GM21381 (cell line): ENCODE measurements around the gene ZYX.

ENCODE experiments used
- ATAC-seq: cut with Tn5 transposase; IDR thresholded peaks from one replicate; pipeline ENCODE4 v1.9.1; 2021; ENCODE audit warnings: mild to moderate bottlenecking, moderate library complexity; ENCODE audit not compliant: unreplicated experiment

Gene ZYX, protein sequence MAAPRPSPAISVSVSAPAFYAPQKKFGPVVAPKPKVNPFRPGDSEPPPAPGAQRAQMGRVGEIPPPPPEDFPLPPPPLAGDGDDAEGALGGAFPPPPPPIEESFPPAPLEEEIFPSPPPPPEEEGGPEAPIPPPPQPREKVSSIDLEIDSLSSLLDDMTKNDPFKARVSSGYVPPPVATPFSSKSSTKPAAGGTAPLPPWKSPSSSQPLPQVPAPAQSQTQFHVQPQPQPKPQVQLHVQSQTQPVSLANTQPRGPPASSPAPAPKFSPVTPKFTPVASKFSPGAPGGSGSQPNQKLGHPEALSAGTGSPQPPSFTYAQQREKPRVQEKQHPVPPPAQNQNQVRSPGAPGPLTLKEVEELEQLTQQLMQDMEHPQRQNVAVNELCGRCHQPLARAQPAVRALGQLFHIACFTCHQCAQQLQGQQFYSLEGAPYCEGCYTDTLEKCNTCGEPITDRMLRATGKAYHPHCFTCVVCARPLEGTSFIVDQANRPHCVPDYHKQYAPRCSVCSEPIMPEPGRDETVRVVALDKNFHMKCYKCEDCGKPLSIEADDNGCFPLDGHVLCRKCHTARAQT

DNA sequence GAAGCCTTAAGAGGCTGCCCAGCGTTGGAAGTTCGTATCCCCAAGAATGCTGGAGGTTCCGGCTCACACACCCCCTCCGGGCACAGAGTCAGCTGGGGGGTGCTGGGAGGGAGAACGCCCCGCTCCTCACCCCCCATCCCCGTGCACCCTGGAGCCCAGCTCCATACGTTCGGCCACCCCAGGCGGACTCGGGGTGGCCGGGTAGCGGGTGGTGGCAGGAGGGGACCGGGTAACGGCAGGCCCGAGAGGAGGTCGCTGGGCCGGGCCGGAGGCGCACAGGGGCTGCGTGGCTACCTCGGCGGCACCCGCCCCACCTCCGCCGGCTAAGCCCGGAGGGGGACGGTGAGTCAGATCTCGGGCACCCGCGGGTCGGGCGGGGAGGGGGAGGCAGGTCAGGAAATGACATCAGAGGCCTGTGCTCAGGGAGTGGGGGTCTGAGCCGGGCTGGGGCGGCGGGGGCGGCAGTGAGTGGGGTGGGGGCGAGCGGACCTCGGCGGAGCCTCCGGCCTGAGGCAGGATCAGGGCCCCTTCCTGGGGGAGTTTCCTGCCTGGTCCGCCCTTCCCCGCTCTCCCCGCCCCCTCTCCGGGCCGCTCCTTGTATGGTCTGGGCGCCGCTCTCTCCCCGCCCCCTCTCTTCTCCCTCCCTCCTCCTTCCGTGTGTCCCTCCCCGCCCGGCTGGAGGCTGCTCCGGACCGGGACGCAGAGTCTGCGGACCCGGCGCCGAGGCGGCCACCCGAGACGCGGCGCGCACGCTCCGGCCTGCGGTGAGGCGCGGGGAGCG lies at the start of gene ZYX:
Gene ZYX, plus strand, starts transcription at position 700 of the 781 bp plus-strand sequence. CDS start 227 bp downstream, outside the sequence.
- peak; percentile 73 for ATAC-seq

DNA sequence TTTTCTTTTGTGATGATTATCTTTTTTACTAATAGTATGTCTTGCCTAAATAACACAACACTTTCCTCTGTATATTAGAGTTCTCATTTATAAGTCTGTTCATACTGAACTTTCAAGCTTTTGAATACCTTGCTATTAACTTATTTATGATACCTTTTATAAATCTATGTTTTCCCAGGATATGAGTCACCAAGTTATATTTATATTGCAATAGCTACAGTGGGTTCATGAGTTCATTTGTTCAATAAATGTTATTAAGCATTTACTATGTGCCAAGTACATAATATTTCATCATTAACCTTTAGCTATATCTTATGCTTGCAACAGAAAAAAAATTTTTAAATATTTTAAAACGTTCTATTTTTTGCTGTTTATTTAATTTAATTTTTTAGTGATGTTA lies 46.9 kb upstream of the ZYX start:
- ATAC-seq = no peak

DNA sequence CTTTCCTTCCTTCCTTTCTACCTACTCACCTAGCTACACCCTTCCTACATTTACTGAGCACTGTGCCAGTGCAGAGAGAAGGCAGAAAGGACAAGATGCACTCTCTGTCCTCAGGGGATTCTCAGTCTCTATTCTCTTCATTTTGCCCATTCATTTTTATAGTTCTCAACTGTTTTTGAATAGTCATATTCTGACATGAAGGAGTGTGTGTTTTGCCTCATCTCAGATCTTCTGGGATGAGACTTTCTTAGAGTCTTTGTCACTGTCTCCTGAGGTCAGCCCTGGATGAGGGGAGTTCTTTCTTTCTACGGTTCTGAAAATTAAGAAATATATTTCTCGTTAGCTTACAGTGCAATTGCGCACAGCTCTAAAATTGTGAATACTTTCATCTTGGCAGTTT lies 43.9 kb upstream of the ZYX start:
- no peak for ATAC-seq

DNA sequence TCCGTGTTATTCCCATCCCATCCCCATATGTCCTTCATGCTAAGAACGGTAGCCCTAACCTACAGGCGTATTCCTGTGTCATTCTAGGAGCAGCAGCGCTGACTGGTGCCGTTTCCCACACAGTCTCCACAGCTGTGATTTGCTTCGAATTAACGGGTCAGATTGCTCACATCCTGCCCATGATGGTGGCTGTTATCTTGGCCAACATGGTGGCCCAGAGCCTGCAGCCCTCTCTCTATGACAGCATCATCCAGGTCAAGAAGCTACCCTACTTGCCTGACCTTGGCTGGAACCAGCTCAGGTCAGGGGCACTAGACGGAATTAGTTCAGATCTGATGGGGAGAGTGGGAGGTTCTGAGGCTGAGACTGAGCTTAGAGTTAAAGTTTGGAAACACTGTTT lies 39.3 kb upstream of the ZYX start:
- ATAC-seq = no peak

DNA sequence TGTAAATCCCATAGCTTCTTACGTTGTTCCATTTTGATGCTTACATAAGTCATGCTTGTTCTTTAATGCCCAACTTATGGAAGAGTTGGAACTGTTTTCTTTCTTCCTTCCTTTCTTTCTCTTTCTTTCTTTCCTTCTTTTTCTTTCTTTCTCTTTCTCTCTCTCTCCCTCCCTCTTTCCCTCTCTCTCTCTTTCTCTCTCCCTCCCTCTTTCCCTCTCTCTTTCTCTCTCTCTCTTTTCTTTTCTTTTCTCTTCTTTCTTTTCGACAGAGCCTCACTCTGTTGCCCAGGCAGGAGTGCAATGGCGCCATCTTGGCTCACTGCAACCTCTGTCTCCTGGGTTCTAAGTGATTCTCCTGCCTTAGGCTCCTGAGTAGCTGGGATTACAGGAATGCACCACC lies 37.5 kb upstream of the ZYX start:
- ATAC-seq = no peak

DNA sequence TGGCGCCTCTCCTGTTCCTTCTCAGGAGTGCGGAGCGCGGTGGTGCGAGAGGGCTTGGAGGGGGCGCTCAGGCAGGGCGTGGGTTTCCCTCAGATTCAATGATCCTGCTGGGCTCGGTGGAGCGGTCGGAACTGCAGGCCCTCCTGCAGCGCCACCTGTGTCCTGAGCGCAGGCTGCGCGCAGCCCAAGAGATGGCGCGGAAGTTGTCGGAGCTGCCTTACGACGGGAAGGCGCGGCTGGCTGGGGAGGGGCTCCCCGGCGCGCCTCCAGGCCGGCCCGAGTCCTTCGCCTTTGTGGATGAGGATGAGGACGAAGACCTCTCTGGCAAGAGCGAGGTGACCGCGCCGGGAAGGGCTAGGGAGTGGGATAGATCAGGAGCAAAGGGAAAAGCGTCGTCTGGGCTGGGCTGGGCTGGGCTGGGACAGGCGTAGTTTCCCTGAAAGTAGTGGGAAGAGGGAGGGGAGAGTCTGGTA lies 35.7 kb upstream of the ZYX start:
- ATAC-seq = peak; percentile 88

DNA sequence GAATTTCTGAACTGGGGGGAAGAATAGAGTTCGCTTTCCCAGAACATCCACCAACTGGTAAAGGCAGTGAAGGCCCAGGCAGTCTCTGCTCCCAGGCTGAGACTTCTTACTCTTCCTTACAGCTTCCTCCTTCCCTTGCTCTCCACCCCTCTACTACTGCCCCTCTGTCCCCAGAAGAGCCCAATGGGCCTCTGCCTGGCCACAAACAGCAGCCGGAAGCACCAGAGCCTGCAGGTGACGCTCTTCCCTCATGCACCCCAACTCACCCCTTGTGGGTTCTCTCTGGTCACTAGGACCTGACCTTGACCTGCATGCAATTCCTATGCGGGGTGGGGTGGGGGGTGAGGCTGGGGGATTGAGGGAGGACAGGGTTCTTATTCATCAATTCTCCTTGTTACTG lies 35.1 kb upstream of the ZYX start:
- ATAC-seq = no peak

DNA sequence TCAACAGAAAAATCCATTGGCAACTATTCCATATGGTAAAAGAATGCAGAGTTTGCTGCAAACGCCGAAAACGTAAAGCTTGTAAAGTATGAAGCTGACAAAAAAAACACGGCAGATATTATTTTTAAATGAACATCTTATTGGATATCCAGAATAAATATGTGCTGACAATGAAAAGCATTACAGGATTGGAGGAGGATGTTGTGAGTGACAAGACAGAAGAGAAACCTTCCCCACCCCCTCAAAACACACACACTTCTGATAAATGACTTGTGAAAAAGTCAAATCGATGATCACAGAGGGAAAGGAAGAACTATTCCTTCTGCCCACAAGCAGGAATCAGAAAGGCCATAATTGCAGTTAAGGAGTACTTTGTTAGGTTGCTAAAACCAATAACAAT lies 33.2 kb upstream of the ZYX start:
- ATAC-seq = no peak

DNA sequence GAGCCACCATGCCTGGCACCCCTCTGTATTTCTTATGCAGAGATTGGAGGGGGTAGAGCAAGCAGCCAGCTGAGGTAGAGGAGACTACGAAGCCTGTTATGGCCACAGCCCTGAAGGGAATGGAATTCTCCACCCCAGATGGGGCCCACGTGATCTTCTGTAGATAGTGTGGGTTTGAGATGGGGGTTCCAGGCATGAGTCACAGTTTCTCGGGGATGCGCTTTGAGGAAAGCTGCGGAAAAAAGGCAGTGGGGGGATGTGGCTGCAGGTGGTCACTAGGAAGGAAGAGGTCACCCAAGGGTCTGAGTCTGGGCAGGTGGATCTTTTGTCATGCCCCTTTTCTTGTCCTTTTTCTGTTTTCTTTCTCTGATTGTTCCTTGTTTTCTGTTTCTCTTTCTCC lies 30.1 kb upstream of the ZYX start:
- no peak for ATAC-seq

DNA sequence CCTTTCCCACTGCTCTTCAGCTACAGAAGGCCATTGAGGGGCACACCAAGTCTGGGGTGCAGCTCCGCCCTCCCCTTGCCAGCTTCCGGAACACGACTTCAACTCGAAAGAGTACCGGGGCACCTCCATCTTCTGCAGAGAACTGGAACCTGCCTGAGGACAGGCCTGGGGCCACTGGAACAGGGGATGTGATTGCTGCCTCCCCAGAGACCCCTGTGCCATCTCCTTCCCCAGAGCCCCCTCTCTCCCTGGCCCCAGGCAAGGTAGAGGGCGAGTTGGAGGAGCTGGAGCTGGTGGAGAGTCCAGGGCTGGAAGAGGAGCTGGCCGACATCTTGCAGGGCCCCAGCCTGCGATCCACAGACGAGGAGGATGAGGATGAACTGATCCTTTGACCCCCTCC lies 29.6 kb upstream of the ZYX start:
- ATAC-seq = no peak

DNA sequence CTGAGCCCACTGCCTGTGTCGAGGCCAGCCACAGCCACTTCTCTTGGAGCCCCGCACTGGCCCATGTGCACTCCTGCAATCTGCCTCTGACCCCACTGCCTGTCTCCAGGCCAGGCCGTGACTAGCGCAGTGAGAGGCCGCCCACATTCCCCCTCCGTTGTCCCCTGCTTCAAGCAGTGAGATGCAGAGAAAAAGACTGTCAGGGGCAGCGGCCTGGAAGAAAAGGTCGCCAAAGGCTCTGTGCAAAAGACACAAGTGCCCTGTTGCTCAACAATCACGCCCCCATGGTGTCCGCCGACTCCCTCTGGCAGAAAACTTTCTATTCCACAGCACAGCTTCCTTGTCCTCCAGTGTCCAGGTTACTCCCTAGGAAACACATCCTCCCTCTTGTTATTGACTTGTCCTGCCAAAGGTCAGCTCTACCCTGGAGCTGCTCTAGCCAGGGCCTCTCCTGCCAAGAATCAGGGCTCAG lies 28.6 kb upstream of the ZYX start:
- no peak for ATAC-seq

DNA sequence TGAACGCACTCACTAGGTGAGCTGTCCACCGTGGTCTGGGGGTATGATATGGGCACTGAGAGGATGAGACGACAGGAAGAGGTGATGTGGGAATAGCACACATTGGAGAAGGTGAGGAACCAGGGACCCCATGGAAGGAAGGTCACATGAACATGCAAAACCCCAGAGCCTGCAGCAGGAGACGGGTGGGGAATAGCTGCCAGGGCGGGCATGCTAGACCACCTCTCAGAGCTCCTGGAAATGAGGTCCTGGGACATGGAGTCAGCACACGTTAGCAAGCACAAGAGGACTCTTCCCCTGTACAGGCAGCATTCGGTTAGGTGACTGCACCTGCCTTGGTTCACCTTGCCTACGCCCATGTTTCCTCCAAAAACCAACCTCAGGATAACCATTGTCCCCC lies 26.8 kb upstream of the ZYX start:
- ATAC-seq = no peak

DNA sequence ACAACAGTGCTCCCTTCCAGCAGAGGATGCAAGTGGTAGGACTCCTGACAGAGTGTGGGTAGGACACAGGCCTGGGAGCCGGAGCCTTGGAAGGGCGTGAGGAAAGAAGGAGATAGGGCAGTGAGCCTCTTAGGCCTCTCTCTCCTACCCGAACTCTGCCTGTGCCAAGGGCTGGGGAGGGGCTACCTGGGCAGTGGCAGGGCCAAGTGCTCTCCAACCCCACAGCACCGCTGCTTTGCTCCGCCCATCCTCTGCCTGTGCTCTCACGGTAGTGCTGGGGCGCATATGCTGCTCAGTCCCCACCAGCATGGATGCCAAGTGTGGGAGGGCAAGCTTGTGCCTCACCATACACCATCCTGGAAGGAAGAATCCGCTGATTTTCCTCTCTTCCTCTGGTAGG lies 26.2 kb upstream of the ZYX start:
- ATAC-seq = no peak

DNA sequence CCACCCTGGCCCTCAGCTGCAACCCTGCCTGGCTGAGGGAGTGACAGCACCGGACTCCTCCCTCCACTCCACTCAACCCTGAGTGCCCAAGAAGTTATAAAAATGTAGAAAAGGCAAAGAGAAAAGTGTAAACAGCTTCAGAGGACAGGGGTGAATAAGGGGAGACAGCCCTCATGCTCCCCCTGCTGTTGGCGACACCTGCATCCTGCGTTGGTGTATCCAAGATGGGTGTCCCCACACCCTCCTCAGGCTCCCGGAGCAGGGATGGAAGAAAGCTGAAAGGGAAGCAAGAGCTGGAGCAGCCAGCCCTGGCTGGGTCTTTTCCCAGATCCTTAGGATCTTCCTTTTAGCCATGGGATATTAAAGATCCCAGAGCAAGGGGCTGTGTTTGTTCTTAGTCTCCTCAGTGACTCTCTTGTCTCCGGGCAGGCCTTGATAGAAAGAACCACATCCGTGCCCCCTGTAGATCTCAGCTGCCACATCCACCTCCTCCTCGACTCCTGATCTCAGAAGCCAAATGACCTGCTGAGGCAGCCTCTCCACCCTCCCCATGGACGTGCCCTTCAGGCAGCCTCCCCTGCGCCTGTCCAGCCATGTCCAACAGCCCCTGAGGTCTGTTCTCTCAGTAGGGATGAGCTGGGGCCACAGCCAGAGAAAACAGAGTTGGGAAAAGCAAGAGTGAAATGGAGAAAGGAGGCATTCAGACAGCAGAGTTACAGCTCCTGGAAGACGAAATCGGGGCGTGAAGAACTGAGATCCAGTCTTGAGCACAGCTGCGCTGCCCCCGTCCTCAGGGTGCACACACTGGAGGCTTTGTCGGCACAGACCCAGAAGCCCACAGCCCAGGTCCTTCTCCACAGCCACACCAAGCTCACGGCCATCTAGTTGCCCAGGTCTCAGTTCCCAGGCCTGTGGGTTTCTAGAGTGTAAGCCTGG lies 25.4 kb upstream of the ZYX start:
- ATAC-seq = no peak

DNA sequence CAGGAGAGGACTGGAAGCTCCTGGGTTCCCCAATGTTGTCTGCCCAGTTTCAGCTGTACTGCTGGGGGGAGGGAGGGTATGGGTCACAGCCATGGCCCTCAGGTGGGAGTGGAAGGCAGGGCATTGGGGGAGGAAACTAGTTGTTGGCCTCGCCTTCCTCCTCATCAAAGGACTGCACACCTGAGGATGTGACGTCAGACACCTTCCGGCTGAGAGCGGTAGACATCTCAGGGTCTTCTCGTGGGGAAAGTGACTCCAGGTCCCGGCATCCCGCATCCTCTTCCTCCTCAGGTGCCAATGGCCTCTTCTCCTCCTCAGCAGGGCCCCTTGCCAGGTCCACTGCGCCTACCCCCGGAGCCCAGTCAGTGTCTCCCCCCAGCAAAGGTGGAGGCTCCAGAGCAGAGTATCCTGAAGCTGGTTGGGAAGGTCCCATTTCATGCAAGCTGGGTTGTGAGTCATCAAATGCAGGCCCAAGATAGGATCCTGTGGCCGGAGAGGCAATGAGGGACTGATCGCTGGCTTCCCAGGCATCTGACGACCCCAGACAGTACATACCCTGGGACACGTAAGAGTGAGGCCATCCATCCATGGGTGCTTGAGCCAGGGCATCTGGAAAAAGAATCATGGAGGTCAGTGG lies 24.6 kb upstream of the ZYX start:
- ATAC-seq = no peak

DNA sequence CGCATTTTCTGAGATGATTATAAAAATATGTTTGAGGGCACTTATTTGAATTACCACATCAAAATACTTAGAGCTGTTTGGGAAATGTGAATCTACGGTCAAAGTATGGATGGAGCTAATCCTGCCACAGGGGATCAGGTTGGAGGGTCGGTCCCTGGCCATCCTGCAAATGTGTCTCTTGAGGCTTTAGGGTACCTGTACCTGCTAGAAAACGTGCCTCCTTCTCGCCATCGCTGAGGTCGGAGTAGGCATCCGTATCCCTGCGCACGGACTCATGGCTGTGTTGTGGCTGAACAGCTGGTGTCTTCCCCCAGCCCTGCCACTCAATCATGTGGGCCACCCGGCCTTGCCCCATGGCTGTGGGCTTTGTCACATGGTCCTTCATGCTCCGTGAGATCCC lies 22.5 kb upstream of the ZYX start:
- no peak for ATAC-seq

DNA sequence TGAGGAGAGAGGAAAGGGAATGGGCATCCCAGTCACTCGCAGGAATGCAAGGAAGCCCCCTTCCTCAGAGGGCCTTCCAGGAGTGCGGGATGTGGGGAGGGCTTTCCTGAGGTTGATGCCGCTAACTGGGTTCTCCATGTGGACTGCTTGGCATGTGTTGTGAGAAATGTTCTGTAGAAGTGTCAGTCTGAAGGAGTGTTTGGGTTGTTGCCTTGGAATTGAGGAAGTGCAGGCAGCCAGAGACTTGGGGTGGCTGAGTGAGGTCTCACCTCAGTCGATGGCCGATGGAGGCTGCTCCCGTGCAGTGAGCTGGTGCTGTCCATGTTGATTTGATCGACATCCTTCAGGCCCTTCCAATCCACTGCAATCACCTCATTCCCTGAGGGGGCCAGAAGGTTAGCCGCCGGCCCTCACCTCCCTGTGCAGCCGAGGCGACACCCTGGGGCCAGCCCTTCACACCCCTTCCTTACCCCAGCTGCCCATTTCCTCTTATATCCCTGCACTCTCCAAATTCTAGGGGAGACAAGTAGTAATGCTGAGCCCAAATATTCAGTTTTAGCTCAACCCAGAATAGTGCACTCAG lies 21.3 kb upstream of the ZYX start:
- ATAC-seq = no peak

DNA sequence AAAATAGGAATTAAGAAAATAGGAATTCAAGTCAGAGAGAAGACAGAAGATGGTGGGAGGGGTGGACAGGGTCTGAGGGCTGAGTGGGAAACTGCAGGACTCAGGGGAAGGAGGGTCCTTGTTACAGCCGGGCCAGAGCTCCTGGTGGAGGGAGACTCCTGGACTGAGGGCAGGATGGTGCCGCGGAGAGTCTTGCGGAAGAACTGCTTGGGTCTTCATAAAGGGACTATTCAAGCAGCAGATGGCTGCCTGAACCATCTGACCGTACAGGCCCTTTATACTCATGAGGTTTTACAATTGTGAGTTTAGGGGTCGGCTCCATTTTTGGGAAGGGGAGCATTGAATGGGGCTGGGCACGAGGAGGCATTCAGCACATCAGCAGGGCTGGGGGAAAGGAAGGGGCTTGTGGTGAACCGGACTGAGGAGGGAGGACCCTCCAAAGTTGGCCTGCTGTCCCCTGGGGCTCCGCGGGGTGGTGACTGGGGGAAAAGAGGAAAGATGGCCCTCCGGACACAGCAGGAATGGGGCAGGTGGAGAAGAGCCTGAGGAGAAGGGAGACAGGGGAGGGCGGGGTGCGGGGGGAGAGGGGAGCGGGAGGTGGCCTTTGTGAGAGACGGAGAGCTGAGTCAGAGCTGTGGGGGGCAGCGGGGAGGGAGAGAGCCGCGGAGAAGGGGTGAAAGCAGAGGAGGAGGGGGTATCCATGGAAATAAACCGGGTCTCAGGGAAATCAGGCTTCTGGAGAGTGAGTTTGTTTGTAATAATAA lies 20.2 kb upstream of the ZYX start:
- ATAC-seq = no peak

DNA sequence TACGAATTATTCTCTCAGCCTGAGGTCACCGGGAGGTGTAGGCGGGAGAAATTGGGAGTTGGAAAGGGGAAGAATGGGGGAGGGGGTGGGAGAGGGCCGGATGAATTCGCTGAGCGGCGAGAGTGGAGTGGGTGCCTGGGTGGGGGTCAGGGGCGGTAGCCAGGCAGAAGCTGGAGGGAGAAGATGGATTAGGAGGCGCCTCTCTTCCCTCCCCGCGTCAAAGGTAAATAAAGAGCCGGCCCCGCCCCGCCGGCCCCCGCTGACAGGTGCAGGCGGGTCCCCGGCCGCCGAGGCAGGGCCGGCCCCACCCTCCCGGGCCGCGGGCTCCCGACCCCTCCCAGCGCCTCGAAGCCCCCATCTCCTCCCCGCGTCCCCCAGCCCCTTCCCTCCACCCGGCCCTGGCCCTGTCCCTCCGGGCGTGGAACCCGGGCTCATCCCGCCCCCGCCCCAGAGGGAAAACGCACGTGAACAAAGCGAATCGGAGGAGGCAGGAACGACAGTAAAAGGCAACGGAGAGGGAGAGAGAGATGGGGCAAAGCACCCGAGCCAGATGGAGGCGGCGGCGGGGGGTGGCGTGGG lies 19.5 kb upstream of the ZYX start:
- no peak for ATAC-seq
